ENCODE measurements around the gene IVNS1ABP.

The IVNS1ABP gene

DNA sequence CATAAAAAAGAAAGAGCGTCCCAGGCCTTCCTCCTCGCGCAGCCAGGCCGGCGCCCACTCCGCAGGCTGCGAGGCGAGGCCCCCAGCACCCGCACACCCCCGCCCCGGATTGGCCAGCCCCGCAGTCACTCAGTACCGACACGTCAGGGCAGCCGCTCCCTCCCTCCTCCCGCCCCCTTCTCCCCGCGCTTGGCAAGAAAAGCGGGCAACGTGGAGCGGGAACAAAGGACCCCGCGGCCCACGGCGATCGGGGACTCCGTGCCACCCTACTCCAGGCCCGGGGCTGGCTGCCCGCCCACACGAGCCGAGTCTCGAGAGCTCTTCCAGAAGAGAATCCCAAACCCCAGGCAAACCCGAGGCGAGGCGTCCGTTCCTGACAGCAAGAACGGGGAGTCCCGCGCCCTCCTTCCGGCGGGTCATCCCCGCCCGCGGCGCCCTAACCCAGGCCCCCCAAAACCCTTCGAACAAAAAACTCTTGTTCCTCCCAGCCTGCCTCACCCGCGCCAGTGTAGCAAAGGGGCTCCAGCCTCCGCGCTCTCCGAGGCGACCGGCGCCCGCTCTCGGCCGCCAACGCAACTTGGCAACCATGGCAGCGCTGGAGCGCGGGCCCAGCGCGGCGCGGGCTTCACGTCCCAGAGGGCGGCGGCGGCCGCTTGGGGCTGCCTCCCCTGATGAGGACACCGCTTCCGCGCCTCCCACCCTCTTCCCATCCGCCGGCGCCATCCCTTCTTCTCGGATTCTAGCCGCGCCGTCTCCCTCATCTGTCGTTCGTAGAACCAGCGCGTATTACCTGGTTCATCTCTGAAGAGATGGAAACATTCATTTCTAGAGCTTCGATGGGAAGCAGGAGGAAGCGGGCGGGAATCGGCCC lies 645 bp downstream of the IVNS1ABP start:
- TF ChIP-seq CREB1 (IDR thresholded peaks at IDR 0.05; ENCODE audit: low read depth) (peak; percentile 71), ZBTB7A (IDR thresholded peaks at IDR 0.05; ENCODE audit: low read depth) (no peak), TEAD4 (IDR thresholded peaks at IDR 0.05) (no peak), EP300 (IDR thresholded peaks at IDR 0.05; ENCODE audit: borderline replicate concordance) (no peak; the same call in 1 of the 2 replicates), YY1 (IDR thresholded peaks at IDR 0.05; ENCODE audit: low read depth) (0 out of 2 replicates have a peak, but pooled peaks have one; percentile 13)
- TF ChIP-seq, protein P1, sequence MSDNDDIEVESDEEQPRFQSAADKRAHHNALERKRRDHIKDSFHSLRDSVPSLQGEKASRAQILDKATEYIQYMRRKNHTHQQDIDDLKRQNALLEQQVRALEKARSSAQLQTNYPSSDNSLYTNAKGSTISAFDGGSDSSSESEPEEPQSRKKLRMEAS (IDR thresholded peaks at IDR 0.05): peak; percentile 86

DNA sequence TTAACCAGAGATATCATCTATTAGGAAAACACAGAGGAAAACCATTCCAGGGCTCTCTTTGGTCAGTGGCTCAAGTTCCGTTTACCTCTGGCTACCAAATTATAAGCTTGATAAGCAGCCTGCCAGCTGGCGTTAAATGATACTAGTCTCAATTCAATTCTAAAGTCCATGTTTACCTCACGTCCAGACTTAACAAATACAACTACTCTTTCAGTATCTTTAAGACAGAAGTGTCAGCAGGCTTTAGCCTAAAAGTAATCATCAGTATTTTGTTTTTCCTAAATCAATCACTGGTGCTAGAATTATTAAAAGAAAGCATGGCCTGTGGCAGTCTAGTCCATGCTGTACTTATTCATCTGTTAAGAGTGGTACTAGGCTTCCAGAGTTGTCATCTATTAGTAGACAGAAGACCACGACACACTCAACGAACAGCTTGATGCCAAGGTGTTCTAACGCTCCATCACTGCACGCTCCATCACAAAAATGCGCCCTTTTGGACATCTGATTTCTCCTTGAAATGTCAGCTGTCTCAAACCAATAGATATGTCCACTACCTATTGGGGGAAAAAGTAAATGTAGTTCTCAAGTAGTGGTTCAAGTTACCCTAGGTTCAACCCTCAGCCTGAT lies 1.5 kb downstream of the IVNS1ABP start:
- TF ChIP-seq ZBTB7A (IDR thresholded peaks at IDR 0.05; ENCODE audit: low read depth) (no peak), CREB1 (IDR thresholded peaks at IDR 0.05; ENCODE audit: low read depth) (no peak), USF1 (IDR thresholded peaks at IDR 0.05) (no peak), NFIC (IDR thresholded peaks at IDR 0.05) (no peak), CEBPB (IDR thresholded peaks at IDR 0.05) (no peak)
- TF ChIP-seq, protein P2, sequence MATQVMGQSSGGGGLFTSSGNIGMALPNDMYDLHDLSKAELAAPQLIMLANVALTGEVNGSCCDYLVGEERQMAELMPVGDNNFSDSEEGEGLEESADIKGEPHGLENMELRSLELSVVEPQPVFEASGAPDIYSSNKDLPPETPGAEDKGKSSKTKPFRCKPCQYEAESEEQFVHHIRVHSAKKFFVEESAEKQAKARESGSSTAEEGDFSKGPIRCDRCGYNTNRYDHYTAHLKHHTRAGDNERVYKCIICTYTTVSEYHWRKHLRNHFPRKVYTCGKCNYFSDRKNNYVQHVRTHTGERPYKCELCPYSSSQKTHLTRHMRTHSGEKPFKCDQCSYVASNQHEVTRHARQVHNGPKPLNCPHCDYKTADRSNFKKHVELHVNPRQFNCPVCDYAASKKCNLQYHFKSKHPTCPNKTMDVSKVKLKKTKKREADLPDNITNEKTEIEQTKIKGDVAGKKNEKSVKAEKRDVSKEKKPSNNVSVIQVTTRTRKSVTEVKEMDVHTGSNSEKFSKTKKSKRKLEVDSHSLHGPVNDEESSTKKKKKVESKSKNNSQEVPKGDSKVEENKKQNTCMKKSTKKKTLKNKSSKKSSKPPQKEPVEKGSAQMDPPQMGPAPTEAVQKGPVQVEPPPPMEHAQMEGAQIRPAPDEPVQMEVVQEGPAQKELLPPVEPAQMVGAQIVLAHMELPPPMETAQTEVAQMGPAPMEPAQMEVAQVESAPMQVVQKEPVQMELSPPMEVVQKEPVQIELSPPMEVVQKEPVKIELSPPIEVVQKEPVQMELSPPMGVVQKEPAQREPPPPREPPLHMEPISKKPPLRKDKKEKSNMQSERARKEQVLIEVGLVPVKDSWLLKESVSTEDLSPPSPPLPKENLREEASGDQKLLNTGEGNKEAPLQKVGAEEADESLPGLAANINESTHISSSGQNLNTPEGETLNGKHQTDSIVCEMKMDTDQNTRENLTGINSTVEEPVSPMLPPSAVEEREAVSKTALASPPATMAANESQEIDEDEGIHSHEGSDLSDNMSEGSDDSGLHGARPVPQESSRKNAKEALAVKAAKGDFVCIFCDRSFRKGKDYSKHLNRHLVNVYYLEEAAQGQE (IDR thresholded peaks at IDR 0.05; ENCODE audit: low read depth): no peak
- TF ChIP-seq, protein P1 (IDR thresholded peaks at IDR 0.05): no peak

DNA sequence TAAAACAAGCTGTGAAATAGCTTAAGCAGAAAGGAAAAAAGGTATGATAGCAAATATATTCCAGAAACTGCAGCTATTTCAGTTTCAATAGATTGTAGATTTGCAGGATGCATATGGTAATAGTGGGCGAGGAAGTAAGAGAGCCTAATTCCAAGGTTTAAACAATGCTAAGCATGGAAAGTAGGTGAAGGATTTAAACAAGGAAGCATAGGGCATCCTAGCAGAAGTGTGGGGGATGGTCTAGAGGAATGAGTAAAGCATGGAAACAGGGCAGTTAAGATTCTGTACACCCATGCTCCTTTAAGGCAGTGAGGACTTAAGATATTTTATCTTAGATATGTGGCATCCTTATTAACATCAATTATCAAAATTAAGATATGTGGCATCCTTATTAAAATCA lies 2.6 kb downstream of the IVNS1ABP start:
- TF ChIP-seq EGR1 (IDR thresholded peaks at IDR 0.05) (no peak), EP300 (IDR thresholded peaks at IDR 0.05; ENCODE audit: borderline replicate concordance) (no peak), NFIC (IDR thresholded peaks at IDR 0.05) (no peak), TAF1 (IDR thresholded peaks at IDR 0.05; ENCODE audit: low read depth) (no peak), CEBPB (IDR thresholded peaks at IDR 0.05) (no peak), TCF12 (IDR thresholded peaks at IDR 0.05; ENCODE audit: low read depth) (no peak), ZBTB7A (IDR thresholded peaks at IDR 0.05; ENCODE audit: low read depth) (no peak)
- TF ChIP-seq, protein P2 (IDR thresholded peaks at IDR 0.05; ENCODE audit: low read depth): no peak
- TF ChIP-seq, protein P1 (IDR thresholded peaks at IDR 0.05): no peak

DNA sequence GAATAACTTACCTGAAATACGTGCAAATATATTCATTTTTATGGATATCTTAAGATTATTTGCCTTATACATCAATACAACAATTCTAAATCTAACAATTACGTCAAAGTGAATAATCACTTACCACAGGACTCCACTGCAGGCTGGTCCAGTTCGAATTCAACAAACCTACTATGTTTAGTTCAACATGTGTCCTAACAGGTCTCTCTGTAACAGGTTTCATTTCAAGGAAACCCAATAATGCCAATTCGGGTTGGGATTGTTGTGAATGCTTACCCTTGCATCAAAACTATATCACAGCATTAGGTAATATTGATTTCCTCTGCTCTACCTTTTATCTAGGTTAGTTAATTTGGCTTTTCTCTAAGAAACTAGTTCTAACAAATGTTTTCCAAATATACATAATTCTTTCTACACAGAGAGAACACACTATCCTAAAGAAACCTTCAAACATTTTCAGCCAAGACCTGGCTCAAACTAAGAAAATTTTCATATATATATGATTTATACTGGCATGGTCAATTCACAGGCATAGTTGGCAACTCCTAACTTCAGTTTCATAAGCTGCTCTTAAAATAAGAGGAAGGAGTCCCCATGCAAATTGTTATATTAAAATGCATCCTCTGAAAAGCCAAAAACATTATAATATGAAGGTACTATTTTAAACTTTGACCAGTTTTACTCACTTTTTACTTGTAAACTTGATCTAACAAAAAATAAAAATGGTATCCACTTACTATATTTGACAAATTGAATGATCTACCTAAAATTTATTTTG lies 4.5 kb downstream of the IVNS1ABP start:
- TF ChIP-seq FOXM1 (IDR thresholded peaks at IDR 0.05; ENCODE audit: borderline replicate concordance, low read depth): no peak
- TF ChIP-seq, protein P1 (IDR thresholded peaks at IDR 0.05): no peak
- TF ChIP-seq, protein P2 (IDR thresholded peaks at IDR 0.05; ENCODE audit: low read depth): no peak
- TF ChIP-seq RAD21 (IDR thresholded peaks at IDR 0.05; ENCODE audit: low read depth): no peak
- TF ChIP-seq TAF1 (IDR thresholded peaks at IDR 0.05; ENCODE audit: low read depth): no peak
- TF ChIP-seq YY1 (IDR thresholded peaks at IDR 0.05; ENCODE audit: low read depth): no peak
- no peak for TF ChIP-seq CEBPB (IDR thresholded peaks at IDR 0.05)
- no peak for TF ChIP-seq CREB1 (IDR thresholded peaks at IDR 0.05; ENCODE audit: low read depth)
- TF ChIP-seq EP300 (IDR thresholded peaks at IDR 0.05; ENCODE audit: borderline replicate concordance): no peak
- no peak for TF ChIP-seq TCF12 (IDR thresholded peaks at IDR 0.05; ENCODE audit: low read depth)

Data from Ishikawa (cell line).